Choroid plexus epithelial cell (primary cell): Measurements from ENCODE around the gene APCDD1L.

Experiments used
- DNase-seq: peaks from one replicate; pipeline ENCODE4 v3.0.0-alpha.2; 2010; ENCODE audit warnings: low read depth
- H3K4me3 ChIP-seq: 2 replicates; pipeline ENCODE4 v1.5.1; 2011; ENCODE audit warnings: low read depth, mild to moderate bottlenecking, control low read depth, low read length, moderate library complexity
- TF ChIP-seq, protein P1 (sequence below): conservative IDR thresholded peaks from 2 replicates; pipeline ENCODE4 v1.5.1; 2011; ENCODE audit warnings: low read depth, mild to moderate bottlenecking, control low read depth, inconsistent platforms, low read length, moderate library complexity

APCDD1L gene

DNA sequence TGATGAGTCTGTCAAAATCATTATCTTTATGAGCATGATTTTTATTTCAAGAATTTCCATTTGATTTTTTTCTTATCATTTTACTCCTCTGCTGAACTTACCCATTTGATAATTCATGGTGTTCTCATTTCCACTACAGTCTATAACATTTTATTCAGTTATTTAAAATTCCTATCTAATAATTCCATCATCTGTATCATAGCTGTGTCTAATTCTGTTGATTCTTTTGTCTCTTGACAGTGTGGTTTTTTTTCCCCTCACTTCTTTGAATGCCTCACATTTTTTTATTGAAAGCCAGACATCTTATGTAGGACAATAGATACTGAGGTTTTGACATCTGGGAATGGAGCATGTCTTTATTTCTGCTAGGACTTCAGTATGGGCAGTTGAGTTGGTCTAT is 16.5 kb upstream of the APCDD1L start:
- H3K4me3 ChIP-seq: no peak overlapping the region
- no peak for DNase-seq
- TF ChIP-seq, protein P1, sequence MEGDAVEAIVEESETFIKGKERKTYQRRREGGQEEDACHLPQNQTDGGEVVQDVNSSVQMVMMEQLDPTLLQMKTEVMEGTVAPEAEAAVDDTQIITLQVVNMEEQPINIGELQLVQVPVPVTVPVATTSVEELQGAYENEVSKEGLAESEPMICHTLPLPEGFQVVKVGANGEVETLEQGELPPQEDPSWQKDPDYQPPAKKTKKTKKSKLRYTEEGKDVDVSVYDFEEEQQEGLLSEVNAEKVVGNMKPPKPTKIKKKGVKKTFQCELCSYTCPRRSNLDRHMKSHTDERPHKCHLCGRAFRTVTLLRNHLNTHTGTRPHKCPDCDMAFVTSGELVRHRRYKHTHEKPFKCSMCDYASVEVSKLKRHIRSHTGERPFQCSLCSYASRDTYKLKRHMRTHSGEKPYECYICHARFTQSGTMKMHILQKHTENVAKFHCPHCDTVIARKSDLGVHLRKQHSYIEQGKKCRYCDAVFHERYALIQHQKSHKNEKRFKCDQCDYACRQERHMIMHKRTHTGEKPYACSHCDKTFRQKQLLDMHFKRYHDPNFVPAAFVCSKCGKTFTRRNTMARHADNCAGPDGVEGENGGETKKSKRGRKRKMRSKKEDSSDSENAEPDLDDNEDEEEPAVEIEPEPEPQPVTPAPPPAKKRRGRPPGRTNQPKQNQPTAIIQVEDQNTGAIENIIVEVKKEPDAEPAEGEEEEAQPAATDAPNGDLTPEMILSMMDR: no peak

GRCh38 chr20:58531063-58531462 is 15.9 kb upstream of the APCDD1L start:
- no peak for DNase-seq
- TF ChIP-seq, protein P1: no peak
- H3K4me3 ChIP-seq: no peak overlapping the region

GRCh38 chr20:58528412-58528811 is 13.2 kb upstream of the APCDD1L start:
- no peak for DNase-seq
- TF ChIP-seq, protein P1: no peak
- H3K4me3 ChIP-seq: no peak overlapping the region

GRCh38 chr20:58526411-58526810 is 11.2 kb upstream of the APCDD1L start:
- no peak for DNase-seq
- H3K4me3 ChIP-seq: no peak overlapping the region
- TF ChIP-seq, protein P1: no peak

GRCh38 chr20:58524814-58525213 is 9.6 kb upstream of the APCDD1L start:
- DNase-seq: peak; percentile 57
- H3K4me3 ChIP-seq: no peak overlapping the region
- TF ChIP-seq, protein P1: no peak

GRCh38 chr20:58523971-58524315 is 8.7 kb upstream of the APCDD1L start:
- TF ChIP-seq, protein P1: no peak
- no peak overlapping the region for H3K4me3 ChIP-seq
- peak; percentile 61 for DNase-seq

GRCh38 chr20:58523072-58523970 is 8.1 kb upstream of the APCDD1L start:
- DNase-seq: no peak
- H3K4me3 ChIP-seq: no peak overlapping the region
- TF ChIP-seq, protein P1: no peak
